ENCODE results near the gene CD300LD. TPM values are rescaled to one million over a fixed set of nuclear protein-coding genes. Genes with fewer than 3 reads are reported as not detected.

Gene CD300LD
- total RNA-seq, 2 donors from 2014 or later = not detected

- TF ChIP-seq POLR2A (IDR thresholded peaks at IDR 0.05) (no peak), POLR2AphosphoS5 (IDR thresholded peaks at IDR 0.05) (no peak), CTCF (IDR thresholded peaks at IDR 0.05) (no peak)
- intact Hi-C loops (cut with DNase I) = no loop called here
- no peaks in the 10 kb centered on the region for H3K4me1 ChIP-seq (replicated peaks)
- no peaks in the 10 kb centered on the region for H3K27me3 ChIP-seq (replicated peaks; ENCODE audit: insufficient read depth)
- DNase-seq (ENCODE audit: low spot score) = no peak
- no peaks in the 10 kb centered on the region for H3K36me3 ChIP-seq
- WGBS = 63% methylated on average over 32 of the region's 32 CpGs
- no peak overlapping the region for H3K27ac ChIP-seq
- H3K4me3 ChIP-seq = no peak overlapping the region
- no peaks in the 10 kb centered on the region for H3K9me3 ChIP-seq
These were observed 22.8 kb downstream of the CD300LD start for GRCh38 chr17:74569020-74570003.

GRCh38 chr17:74568106-74568873 lies 23.8 kb downstream of the CD300LD start:
- TF ChIP-seq CTCF (IDR thresholded peaks at IDR 0.05) (no peak), POLR2AphosphoS5 (IDR thresholded peaks at IDR 0.05) (no peak), POLR2A (IDR thresholded peaks at IDR 0.05) (no peak)
- WGBS = 80% methylated on average over 4 of the region's 4 CpGs

GRCh38 chr17:74567397-74567796 lies 24.7 kb downstream of the CD300LD start, which contains the start of gene CD300H:
Gene CD300H (minus strand): TSS chr17:74567509.
- intact Hi-C loops (cut with DNase I) = no loop called here
- DNase-seq (ENCODE audit: low spot score) = no peak
- no peak within 1 kb of the TSS for H3K4me3 ChIP-seq
- H3K4me1 ChIP-seq (replicated peaks) = no peaks in the 10 kb centered on the region
- H3K36me3 ChIP-seq = no peaks in the 10 kb centered on the region
- TF ChIP-seq CTCF (IDR thresholded peaks at IDR 0.05) = no peak
- H3K9me3 ChIP-seq = no peaks in the 10 kb centered on the region
- H3K27me3 ChIP-seq (replicated peaks; ENCODE audit: insufficient read depth) = no peaks in the 10 kb centered on the region
- H3K27ac ChIP-seq = no peak within 1 kb of the TSS
- 88% methylated on average over 2 of the region's 2 CpGs for WGBS

More at GRCh38 chr17:74568106-74568873, 23.8 kb downstream of the CD300LD start:
- Histone ChIP-seq H3K36me3 (no peaks in the 10 kb centered on the region), H3K9me3 (no peaks in the 10 kb centered on the region), H3K27me3 (replicated peaks; ENCODE audit: insufficient read depth) (no peaks in the 10 kb centered on the region), H3K4me3 (no peak overlapping the region), H3K27ac (no peak overlapping the region), H3K4me1 (replicated peaks) (no peaks in the 10 kb centered on the region)
- intact Hi-C loops (cut with DNase I) = no loop called here
- no peak for DNase-seq (ENCODE audit: low spot score)

- intact Hi-C loops (cut with DNase I) = no loop called here
- H3K36me3 ChIP-seq = no peaks in the 10 kb centered on the region
- H3K27me3 ChIP-seq (replicated peaks; ENCODE audit: insufficient read depth) = no peaks in the 10 kb centered on the region
- H3K4me1 ChIP-seq (replicated peaks) = no peaks in the 10 kb centered on the region
- DNase-seq (ENCODE audit: low spot score) = no peak
- TF ChIP-seq CTCF (IDR thresholded peaks at IDR 0.05) (peak in 1 of 4 experiments; percentile 33), POLR2AphosphoS5 (IDR thresholded peaks at IDR 0.05) (no peak)
- no peak overlapping the region for H3K27ac ChIP-seq
- 13% methylated on average over 9 of the region's 9 CpGs for WGBS
- no peak overlapping the region for H3K4me3 ChIP-seq
- H3K9me3 ChIP-seq = no peaks in the 10 kb centered on the region
These were observed 25.8 kb downstream of the CD300LD start for GRCh38 chr17:74566132-74566753.

All from prostate gland (tissue), 2 donors.